ENCODE measurements around the gene MAP4K4.
A peak's percentile ranks its signal among the peaks of the same experiment; 100 is the strongest.

MAP4K4 gene

DNA sequence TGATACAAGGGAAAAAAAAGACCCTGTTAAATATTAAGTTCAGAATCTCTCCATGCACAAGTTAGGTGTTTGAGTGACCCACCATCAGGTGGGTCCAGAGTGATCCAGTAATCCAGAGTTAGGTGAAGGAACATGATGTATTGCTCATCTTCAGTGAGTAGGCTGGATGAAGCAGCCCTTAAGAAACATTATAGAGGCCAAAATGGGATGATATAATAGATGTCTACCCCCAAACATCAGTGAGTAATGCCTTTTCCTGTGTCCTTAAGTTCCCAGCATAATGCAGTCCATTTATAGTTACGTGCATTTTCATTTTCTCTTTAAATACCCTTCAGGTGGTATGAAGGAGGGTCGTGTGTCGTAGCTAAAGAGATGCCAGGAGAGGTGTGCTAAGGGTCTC, 89.6 kb downstream of the MAP4K4 start:
- no peak overlapping the region for H3K4me3 ChIP-seq (ENCODE audit: control insufficient read depth, low read depth, low read length)
- TF ChIP-seq, protein P1, sequence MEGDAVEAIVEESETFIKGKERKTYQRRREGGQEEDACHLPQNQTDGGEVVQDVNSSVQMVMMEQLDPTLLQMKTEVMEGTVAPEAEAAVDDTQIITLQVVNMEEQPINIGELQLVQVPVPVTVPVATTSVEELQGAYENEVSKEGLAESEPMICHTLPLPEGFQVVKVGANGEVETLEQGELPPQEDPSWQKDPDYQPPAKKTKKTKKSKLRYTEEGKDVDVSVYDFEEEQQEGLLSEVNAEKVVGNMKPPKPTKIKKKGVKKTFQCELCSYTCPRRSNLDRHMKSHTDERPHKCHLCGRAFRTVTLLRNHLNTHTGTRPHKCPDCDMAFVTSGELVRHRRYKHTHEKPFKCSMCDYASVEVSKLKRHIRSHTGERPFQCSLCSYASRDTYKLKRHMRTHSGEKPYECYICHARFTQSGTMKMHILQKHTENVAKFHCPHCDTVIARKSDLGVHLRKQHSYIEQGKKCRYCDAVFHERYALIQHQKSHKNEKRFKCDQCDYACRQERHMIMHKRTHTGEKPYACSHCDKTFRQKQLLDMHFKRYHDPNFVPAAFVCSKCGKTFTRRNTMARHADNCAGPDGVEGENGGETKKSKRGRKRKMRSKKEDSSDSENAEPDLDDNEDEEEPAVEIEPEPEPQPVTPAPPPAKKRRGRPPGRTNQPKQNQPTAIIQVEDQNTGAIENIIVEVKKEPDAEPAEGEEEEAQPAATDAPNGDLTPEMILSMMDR (conservative IDR thresholded peaks at IDR 0.05; ENCODE audit: control insufficient read depth, insufficient read depth, low read depth, low read length): no peak
- peak; percentile 74 for DNase-seq (ENCODE audit: low read depth)

DNA sequence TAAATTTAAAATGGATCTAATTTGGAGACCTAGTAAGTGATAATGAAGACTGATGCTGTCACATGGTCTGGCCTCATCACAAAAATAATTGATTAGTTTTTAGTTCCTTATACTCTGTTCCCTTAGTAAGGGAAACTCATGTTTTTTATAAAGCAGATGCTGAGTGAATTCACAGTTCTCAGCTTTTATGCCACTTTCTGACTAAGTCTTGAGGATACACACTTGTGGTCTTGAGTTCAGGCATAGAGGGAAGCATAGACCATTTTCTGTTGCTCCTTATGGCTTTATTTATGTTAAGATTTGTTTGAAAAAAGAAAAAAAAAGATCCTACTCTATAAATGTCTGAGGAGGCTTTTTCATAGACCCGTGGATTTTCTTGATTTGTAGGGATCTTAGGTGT, 91.1 kb downstream of the MAP4K4 start:
- H3K4me3 ChIP-seq (ENCODE audit: control insufficient read depth, low read depth, low read length): no peak overlapping the region
- DNase-seq (ENCODE audit: low read depth): no peak
- TF ChIP-seq, protein P1 (conservative IDR thresholded peaks at IDR 0.05; ENCODE audit: control insufficient read depth, insufficient read depth, low read depth, low read length): no peak

DNA sequence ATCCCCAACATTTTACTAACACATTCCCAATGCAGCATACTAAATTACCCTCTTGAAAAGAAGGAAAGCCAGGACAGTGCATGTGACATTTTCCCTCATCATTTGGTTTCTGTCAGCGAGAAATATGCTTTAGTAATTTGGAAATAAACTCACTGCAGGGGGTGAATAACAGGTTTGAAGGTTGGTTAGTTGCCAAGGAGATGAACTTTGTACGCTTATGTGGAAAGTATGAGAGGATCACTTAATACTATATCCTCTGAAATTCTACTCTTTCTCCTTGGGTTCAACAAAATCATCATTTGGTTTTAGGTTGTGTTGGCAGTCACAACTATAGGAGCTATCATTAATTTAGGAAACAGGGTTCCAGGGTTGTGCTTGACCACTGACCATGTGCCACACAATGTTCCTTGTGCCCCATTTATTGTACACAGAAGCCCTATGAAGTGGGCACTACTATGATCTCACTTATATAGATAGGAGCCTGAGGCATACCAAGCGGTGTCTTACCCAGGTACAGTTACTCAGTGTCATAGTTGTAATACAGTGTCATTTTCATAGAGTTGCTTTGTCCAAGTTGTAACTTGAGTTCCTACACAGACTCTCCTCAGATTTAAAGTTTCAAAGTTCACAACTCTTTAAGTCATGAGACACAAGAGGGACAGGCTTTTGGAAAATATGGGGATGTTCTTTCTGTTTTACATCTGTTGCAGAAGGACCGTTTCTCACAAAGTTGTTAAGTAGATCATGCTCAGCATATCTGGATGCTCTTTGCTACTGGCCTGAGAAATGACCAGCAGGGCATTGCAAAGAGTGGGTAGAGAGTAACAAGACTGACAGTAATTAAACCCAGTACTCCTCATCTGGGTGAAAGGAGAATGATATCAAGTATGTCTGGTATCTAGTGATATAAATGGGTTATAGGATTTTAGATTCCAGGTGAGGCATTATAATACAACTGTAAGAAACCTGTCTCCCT, 91.8 kb downstream of the MAP4K4 start:
- TF ChIP-seq, protein P1 (conservative IDR thresholded peaks at IDR 0.05; ENCODE audit: control insufficient read depth, insufficient read depth, low read depth, low read length): no peak
- DNase-seq (ENCODE audit: low read depth): peak; percentile 61
- H3K4me3 ChIP-seq (ENCODE audit: control insufficient read depth, low read depth, low read length): no peak overlapping the region

DNA sequence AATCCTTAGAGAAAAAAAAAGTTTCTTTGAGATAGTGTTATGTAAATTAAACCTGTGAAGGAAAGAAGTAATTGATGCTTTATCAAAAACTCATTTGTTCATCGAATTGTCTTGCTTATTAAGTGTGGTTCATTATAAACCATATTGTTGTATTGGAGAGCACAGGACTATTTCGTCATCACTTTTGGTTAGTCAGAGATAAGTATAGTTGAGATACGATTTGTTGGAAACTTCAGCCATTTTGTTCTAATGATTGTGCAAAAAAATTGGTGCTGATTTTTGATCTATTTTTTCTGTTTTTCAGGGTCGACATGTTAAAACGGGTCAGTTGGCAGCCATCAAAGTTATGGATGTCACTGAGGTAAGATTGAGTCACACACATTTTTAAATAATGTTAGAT, 92.9 kb downstream of the MAP4K4 start:
- H3K4me3 ChIP-seq (ENCODE audit: control insufficient read depth, low read depth, low read length): no peak overlapping the region
- TF ChIP-seq, protein P1 (conservative IDR thresholded peaks at IDR 0.05; ENCODE audit: control insufficient read depth, insufficient read depth, low read depth, low read length): no peak
- peak; percentile 70 for DNase-seq (ENCODE audit: low read depth)

DNA sequence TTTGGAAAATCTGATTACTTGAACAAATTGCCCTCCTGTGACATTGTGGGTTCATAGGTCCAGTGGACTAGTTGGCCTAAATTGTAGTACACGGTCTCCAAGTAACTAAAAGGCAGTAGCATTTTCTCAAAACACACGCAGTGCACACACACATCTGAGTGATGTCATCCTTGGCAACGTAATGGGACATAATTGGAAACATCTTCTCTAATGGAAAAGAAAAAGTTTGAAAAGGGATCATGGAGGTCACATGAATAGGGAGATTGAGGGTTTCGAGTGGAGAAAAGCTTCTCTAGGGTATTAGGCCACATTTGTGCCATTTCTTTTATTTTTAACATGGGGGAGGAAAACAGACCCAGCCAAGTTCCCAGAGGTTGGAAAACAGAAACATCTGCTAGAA, 93.3 kb downstream of the MAP4K4 start:
- TF ChIP-seq, protein P1 (conservative IDR thresholded peaks at IDR 0.05; ENCODE audit: control insufficient read depth, insufficient read depth, low read depth, low read length): no peak
- no peak overlapping the region for H3K4me3 ChIP-seq (ENCODE audit: control insufficient read depth, low read depth, low read length)
- DNase-seq (ENCODE audit: low read depth): peak; percentile 96

DNA sequence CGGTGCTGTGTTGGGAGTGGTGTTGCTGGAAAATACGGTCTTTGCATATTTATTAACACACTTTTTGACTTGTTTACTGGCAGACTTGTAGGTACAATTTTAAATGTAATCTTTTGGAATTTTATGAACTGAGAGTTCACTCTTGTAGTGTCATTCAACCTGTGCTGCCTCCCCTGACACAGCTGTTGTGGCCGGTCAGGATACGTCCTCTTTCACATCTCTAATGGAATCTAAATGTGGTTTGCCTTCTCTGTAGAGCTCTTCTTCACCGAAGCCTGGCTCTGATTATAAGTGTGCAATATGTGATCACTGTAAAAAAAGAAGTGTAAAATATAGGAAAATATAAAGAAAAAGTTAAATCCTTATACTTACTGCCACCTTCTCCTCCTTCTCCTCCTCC, 94.7 kb downstream of the MAP4K4 start:
- no peak for DNase-seq (ENCODE audit: low read depth)
- TF ChIP-seq, protein P1 (conservative IDR thresholded peaks at IDR 0.05; ENCODE audit: control insufficient read depth, insufficient read depth, low read depth, low read length): no peak
- H3K4me3 ChIP-seq (ENCODE audit: control insufficient read depth, low read depth, low read length): no peak overlapping the region

Measured in fibroblast of mammary gland (primary cell).